22Rv1 (cell line): ENCODE measurements around the gene CHST13.

Experiments
- H3K27ac ChIP-seq: fragments of 450-650 bp; 2 replicates; pipeline ENCODE4 v1.5.1; 2017
- ZFX ChIP-seq: fragments of 450-650 bp; IDR thresholded peaks from 2 replicates; pipeline ENCODE4 v1.6.1; 2017; ENCODE audit warnings: antibody characterized with exemption, borderline replicate concordance
- TF ChIP-seq, protein P1 (sequence below): fragments of 450-650 bp; IDR thresholded peaks from 2 replicates; pipeline ENCODE4 v1.5.1; 2017; ENCODE audit warnings: mild to moderate bottlenecking

The CHST13 gene, protein sequence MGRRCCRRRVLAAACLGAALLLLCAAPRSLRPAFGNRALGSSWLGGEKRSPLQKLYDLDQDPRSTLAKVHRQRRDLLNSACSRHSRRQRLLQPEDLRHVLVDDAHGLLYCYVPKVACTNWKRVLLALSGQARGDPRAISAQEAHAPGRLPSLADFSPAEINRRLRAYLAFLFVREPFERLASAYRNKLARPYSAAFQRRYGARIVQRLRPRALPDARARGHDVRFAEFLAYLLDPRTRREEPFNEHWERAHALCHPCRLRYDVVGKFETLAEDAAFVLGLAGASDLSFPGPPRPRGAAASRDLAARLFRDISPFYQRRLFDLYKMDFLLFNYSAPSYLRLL

DNA sequence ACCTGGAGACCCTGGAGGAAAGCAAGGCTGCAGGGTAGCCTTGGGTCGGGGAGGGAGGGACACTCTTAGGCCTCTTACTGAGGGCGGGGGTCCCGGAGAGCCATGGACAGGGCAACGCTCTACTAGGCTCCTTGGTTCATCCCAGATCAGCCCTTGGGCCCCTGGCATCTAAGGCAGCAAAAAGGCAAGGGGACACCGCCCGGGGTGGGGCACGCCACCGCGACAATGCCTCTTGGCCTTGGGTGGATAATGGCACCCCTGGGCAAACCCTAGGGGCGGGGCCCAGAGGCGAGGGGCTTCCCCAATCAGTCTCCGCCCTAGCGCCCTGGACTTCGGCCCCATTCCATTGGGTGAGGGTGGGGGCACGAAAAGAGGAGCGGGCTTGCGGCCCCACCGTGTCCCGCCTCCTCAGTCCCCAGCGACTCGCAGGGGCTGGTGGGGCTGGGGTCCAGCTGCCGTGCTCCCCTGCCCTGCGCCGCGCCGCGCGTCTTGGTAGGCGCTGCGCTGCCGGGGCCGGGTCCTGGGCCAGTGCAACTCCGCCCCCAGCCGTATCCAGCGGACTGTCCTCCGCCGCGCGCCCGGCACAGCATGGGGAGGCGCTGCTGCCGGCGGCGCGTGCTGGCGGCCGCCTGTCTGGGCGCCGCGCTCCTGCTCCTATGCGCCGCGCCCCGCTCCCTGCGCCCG, at the start of gene CHST13:
TSS of gene CHST13 (plus strand) at position 411 of the 684 bp plus-strand sequence. CDS start at position 589, 178 bp downstream.
- TF ChIP-seq ZFX = no peak
- TF ChIP-seq, protein P1, sequence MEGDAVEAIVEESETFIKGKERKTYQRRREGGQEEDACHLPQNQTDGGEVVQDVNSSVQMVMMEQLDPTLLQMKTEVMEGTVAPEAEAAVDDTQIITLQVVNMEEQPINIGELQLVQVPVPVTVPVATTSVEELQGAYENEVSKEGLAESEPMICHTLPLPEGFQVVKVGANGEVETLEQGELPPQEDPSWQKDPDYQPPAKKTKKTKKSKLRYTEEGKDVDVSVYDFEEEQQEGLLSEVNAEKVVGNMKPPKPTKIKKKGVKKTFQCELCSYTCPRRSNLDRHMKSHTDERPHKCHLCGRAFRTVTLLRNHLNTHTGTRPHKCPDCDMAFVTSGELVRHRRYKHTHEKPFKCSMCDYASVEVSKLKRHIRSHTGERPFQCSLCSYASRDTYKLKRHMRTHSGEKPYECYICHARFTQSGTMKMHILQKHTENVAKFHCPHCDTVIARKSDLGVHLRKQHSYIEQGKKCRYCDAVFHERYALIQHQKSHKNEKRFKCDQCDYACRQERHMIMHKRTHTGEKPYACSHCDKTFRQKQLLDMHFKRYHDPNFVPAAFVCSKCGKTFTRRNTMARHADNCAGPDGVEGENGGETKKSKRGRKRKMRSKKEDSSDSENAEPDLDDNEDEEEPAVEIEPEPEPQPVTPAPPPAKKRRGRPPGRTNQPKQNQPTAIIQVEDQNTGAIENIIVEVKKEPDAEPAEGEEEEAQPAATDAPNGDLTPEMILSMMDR = peak; percentile 38

DNA sequence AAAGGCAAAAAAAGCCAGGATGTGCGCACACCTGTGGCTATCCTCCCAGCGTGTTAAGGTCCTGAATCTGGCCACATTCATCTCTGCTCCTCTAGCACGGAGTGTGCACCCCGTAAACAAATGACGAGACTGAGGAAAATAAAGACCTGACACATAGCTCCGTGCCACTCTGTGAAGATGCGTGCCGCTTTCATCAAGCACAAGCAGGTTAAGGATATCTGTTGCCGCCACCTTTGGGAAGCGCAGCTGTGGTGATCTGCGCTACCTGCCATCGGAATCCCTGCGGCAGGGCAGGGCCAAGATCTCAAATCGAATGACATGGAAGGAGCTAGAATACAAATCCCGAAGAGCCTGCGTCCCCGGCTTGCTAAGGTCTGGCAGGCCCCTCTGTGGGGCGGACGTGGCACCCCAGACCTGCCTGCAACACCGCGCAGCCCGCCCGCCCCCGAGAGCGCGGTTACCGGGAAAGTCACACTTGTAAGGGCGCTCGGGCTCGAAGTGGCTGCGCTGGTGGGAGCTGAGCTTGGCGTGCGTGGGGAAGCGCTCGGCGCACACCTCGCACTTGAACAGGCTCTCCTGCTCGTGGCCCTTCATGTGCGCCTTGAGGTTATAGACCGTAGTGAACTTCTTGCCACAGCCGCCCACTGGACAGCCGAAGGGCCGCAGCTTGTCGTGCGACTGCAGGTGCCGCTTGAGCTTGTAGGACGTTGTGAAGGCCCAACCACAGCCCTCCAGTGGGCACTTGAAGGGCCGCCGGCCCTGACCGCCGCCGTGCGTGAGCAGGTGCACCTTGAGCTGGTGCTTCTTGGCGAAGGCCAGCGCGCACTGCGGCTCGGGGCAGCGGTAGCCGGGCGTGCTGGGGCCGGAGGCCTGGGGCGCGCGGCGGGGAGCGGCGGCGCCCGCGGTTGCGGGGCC, 49.2 kb upstream of the CHST13 start:
- H3K27ac ChIP-seq = peak overlapping the region; percentile 97
- TF ChIP-seq, protein P1 = no peak
- TF ChIP-seq ZFX = no peak

More for the DNA sequence above, at the start of gene CHST13:
- no peak within 1 kb of the TSS for H3K27ac ChIP-seq

DNA sequence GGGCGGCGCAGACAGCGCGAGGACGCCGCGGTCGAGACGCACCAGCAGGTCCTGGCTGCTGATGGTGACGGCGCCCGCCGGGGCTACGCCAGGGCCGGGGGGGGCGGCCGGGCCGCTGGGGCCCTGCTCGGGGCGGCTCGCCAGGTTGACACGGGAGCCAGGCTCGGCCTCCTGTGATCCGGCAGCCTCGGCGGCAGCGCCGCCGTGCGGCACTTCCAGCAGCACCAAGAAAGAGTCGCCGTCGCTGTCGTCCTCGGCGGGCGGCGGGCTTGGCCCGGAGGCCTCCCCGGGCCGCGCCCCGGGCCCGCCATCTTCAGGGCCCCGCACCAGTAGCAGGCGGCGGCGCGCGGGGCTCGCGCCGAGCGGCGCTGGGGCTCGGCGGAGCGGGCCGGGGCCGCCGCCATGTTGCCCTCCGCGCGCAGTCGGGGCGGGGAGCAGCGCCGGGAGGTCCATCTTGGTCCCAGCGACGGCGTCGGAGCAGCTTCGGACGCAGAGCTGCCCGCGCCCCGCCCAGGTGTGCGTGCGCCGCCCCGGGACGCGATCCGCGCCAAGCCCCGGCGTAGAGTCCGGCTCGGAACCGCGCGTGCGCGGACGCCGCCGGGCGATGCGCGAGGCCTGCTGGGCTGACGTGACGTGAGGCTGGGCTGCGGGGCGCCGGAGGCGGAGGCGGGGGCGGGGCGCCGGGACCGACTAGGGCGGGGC, 48.4 kb upstream of the CHST13 start, which contains the start of gene ZXDC:
TSS of gene ZXDC (minus strand) at position 479 of the 702 bp plus-strand sequence. CDS start at position 453, 26 bp downstream.
- peak within 1 kb of the TSS; percentile 97 for H3K27ac ChIP-seq
- TF ChIP-seq, protein P1 = peak; percentile 78
- no peak for TF ChIP-seq ZFX

DNA sequence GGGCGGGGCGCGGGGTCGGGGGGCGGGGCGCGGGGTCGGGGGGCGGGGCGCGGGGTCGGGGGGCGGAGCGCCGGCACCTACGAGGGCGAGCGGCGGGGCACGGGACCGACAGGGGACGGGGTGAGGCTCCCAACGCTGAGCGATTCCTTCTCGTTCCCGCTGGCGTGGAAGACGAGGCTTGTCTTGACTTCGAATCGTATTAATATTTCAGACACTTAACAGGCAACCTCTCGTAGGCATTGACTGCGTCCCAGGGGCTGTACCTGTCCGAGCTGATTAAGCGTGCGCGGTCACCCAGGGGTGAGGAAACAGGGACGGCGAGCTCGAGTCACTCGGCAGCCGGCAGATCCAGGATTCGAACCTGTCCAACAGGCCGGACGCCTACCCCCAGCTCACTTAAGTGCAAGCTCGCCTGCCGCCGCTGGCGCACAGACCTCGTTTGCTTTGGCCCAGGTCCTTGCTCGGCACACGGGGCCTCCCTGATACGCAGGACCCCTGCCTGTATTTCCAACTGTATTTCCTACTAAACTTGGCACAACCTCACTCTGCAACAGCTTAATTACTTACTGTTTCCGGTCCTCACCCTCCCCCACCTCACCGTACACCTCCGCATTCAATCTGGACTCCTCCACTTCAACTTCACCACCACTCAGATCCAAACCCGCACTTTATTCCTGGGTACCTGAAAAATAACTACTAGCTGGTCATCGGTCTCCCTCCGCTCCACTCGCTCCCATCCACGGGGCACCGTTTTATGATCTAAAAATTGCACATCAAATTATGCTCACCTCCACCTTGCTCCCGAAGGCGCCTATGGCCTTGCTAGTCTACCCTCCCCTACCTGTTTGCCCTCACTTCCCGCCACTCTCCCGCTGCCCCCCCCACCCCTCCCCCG, 47.5 kb upstream of the CHST13 start:
- TF ChIP-seq, protein P1 = no peak
- no peak for TF ChIP-seq ZFX
- peak overlapping the region; percentile 97 for H3K27ac ChIP-seq

DNA sequence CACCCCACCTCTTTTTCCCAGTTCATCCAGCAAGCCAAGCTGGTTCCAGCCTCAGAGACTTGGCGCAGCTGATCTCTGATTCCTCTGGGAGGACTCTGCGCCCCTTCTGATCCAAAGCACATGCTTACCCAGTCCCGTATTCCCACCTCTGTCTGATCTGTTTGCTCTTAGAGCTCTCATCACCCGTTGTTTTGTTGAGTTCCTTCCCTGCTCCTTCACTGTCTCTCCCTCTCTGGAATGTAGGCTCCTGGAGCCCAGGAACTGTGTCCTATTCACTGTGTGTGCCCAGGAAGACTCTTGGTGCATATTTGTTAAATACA, 46.9 kb upstream of the CHST13 start:
- no peak for TF ChIP-seq ZFX
- TF ChIP-seq, protein P1 = no peak
- peak overlapping the region; percentile 97 for H3K27ac ChIP-seq
